Right lobe of liver (tissue), 4 donors: ENCODE measurements around the gene ARMC3.

Experiments used
- CTCF ChIP-seq, 4 donors: fragments of 200-600 bp in 3 of 4; fragments of 450-650 bp in 1 of 4; IDR thresholded peaks; one replicate each; pipeline versions ENCODE4 v1.5.1 to v1.8.0; 2016 to 2022; ENCODE audit warnings: antibody characterized with exemption in 4 of 4, mild to moderate bottlenecking in 2 of 4
- POLR2A ChIP-seq: fragments of 450-650 bp; IDR thresholded peaks from one replicate; pipeline ENCODE4 v1.6.1; 2017; ENCODE audit warnings: antibody characterized with exemption, mild to moderate bottlenecking
- donor health status: DM: no; HTN: no; CAD: no.
- donor health status: DM: no; HTN: no; CAD: no.
- donor health status: DM: no; HTN: yes; CAD: no.

DNA sequence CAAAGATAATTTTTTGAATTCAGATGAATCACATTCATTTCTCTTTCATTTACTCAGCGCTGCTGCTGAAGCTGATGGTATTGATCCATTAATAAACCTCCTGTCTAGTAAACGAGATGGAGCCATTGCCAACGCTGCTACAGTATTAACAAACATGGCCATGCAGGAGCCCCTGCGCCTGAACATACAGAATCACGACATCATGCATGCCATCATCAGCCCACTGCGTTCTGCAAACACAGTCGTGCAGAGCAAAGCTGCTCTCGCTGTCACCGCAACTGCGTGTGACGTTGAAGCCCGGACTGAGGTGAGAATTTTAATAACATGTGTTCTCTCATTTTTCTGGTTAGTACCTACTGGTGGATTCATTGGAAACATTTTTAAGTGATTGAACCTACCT lies 70.2 kb downstream of the ARMC3 start:
- TF ChIP-seq CTCF (IDR thresholded peaks at IDR 0.05), result no peak
- no peak for TF ChIP-seq POLR2A
